Measurements from ENCODE around the gene HMBS. TPM values are rescaled to one million over a fixed set of nuclear protein-coding genes. Genes with fewer than 3 reads are reported as not detected.

Gene HMBS
- total RNA-seq, 1 experiment from 2014 or later, result 61.6 TPM

DNA sequence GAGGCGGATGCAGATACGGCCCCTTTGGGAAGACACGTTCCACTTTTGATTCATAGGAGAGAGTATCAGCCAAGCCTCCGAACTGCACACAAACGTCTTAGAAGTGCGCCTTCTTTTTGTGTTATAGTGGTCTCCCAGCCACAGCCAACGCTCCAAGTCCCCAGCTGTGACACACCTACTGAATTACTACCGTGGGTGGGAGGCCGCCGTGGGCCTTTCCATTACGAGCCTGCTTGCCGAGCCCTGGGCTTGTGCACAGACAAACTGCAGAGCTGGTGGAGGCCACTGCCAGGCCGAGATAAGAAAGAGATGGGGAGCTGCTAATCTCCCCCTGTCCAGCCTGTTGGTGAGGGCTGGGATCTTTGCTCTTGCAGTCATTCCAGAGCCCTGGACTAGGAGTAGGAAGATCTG, 761 bp downstream of the HMBS start:
- Histone ChIP-seq H3K4me3 (ENCODE audit: low read depth in 2 of 2, low read length in 2 of 2) (peak overlapping the region; percentile 73 to 92), H3K9me3 (ENCODE audit: control insufficient read depth, insufficient read depth, low read depth, low read length) (no peaks in the 10 kb centered on the region), H3K4me1 (ENCODE audit: control insufficient read depth, insufficient read depth, low read length) (peaks cover 10% of the 10 kb centered on the region), H3K27me3 (ENCODE audit: control insufficient read depth, insufficient read depth, low read length) (no peaks in the 10 kb centered on the region), H3K27ac (ENCODE audit: low read length) (peak overlapping the region; percentile 94), H3K36me3 (ENCODE audit: control insufficient read depth, insufficient read depth, low read length) (no peaks in the 10 kb centered on the region; the same call in 1 of the 2 replicates)
- no peak for TF ChIP-seq SIN3A (IDR thresholded peaks at IDR 0.05; ENCODE audit: borderline replicate concordance, insufficient read depth, low read depth, low read length)
- no peak for TF ChIP-seq POLR2AphosphoS5 (IDR thresholded peaks at IDR 0.05; ENCODE audit: low read depth, low read length)
- no peak for TF ChIP-seq TCF7L2 (IDR thresholded peaks at IDR 0.05; ENCODE audit: low read depth, low read length)
- CTCF ChIA-PET, result no interaction called here
- no peak; the same call in 1 of the 2 replicates for ATAC-seq
- POLR2A ChIA-PET, result interaction anchor here (0.6 to 1.0 kb wide), 5 partner anchors 17 to 623 kb away, joined by 3 to 20 read pairs (median 3); no protein-coding TSS in a partner anchor
- in situ Hi-C loops (cut with HindIII; ENCODE audit: low pct_unique_long_range_greater_than_20kb, low sequenced_read_pairs) (no loop called here), intact Hi-C loops (cut with micrococcal nuclease; ENCODE audit: unreplicated experiment) (no loop called here)
- BruUV-seq (replicated peaks), result TSS peak; percentile 94
- DNase-seq (ENCODE audit: low read depth, low spot score), result no peak

DNA sequence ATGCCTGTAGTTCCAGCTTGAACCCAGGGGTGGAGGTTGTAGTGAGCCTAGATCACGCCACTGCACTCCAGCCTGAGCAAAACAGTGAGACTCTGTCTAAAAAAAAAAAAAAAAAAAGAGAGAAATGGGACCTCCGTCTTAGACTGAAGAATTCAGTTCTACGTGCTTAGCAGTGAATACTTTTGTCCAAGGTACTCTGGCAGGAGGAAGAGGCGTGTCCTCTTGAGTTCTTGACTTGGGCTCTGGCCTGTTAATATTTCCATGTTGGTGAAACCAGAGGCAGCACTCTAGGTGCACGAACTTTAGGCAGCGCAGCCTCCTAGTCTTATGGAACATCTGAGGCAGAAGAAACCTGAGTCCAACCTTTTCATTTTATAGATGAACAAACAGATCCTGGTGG, 2.4 kb downstream of the HMBS start:
- no peak overlapping the region for H3K27ac ChIP-seq (ENCODE audit: low read length)
- no TSS peak for BruUV-seq (replicated peaks)
- ATAC-seq, result no peak
- CTCF ChIA-PET, result interaction anchor here (0.6 kb wide), 1 partner anchor 241 kb away, joined by 4 read pairs; no protein-coding TSS in a partner anchor
- H3K27me3 ChIP-seq (ENCODE audit: control insufficient read depth, insufficient read depth, low read length), result no peaks in the 10 kb centered on the region
- no peak overlapping the region for H3K4me3 ChIP-seq (ENCODE audit: low read depth in 2 of 2, low read length in 2 of 2)
- no peak for TF ChIP-seq TCF7L2 (IDR thresholded peaks at IDR 0.05; ENCODE audit: low read depth, low read length)
- no peak for TF ChIP-seq SIN3A (IDR thresholded peaks at IDR 0.05; ENCODE audit: borderline replicate concordance, insufficient read depth, low read depth, low read length)
- POLR2A ChIA-PET, result no interaction called here
- peaks cover 10% of the 10 kb centered on the region for H3K4me1 ChIP-seq (ENCODE audit: control insufficient read depth, insufficient read depth, low read length)
- in situ Hi-C loops (cut with HindIII; ENCODE audit: low pct_unique_long_range_greater_than_20kb, low sequenced_read_pairs) (no loop called here), intact Hi-C loops (cut with micrococcal nuclease; ENCODE audit: unreplicated experiment) (no loop called here)
- no peaks in the 10 kb centered on the region for H3K9me3 ChIP-seq (ENCODE audit: control insufficient read depth, insufficient read depth, low read depth, low read length)
- no peaks in the 10 kb centered on the region; the same call in 1 of the 2 replicates for H3K36me3 ChIP-seq (ENCODE audit: control insufficient read depth, insufficient read depth, low read length)
- no peak for DNase-seq (ENCODE audit: low read depth, low spot score)

DNA sequence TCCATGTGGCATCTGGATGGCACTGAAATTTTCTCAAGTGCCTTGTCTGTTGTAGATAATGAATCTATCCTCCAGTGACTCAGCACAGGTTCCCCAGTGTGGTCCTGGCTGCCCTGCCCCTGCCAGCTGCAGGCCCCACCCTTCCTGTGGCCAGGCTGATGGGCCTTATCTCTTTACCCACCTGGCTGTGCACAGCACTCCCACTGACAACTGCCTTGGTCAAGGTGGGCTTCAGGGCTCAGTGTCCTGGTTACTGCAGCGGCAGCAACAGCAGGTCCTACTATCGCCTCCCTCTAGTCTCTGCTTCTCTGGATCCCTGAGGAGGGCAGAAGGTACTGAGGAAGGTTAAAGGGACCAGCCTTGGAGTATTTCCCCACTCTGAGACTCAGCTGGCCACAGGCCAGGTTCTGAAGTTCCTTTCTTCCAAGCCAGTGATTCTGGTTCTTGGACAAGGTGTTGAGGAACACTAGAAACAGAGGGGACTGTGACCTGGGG, 3.1 kb downstream of the HMBS start:
- no TSS peak for BruUV-seq (replicated peaks)
- H3K9me3 ChIP-seq (ENCODE audit: control insufficient read depth, insufficient read depth, low read depth, low read length), result no peaks in the 10 kb centered on the region
- DNase-seq (ENCODE audit: low read depth, low spot score) (no peak), ATAC-seq (no peak)
- CTCF ChIA-PET, result no interaction called here
- POLR2A ChIA-PET, result no interaction called here
- TF ChIP-seq CTCF (IDR thresholded peaks at IDR 0.05) (no peak), TCF7L2 (IDR thresholded peaks at IDR 0.05; ENCODE audit: low read depth, low read length) (no peak), SIN3A (IDR thresholded peaks at IDR 0.05; ENCODE audit: borderline replicate concordance, insufficient read depth, low read depth, low read length) (no peak), REST (IDR thresholded peaks at IDR 0.05; ENCODE audit: insufficient read depth in 1 of 2, low read depth in 2 of 2, low read length in 1 of 2) (no peak), POLR2AphosphoS5 (IDR thresholded peaks at IDR 0.05; ENCODE audit: low read depth, low read length) (no peak)
- H3K27ac ChIP-seq (ENCODE audit: low read length), result no peak overlapping the region
- peaks cover 17% of the 10 kb centered on the region for H3K4me1 ChIP-seq (ENCODE audit: control insufficient read depth, insufficient read depth, low read length)
- H3K4me3 ChIP-seq (ENCODE audit: low read depth in 2 of 2, low read length in 2 of 2), result no peak overlapping the region
- intact Hi-C loops (cut with micrococcal nuclease; ENCODE audit: unreplicated experiment), result no loop called here
- H3K27me3 ChIP-seq (ENCODE audit: control insufficient read depth, insufficient read depth, low read length), result no peaks in the 10 kb centered on the region
- in situ Hi-C loops (cut with HindIII; ENCODE audit: low pct_unique_long_range_greater_than_20kb, low sequenced_read_pairs), result no loop called here
- H3K36me3 ChIP-seq (ENCODE audit: control insufficient read depth, insufficient read depth, low read length), result no peaks in the 10 kb centered on the region; the same call in 1 of the 2 replicates
